ENCODE results near the gene SENP8. TPM values are rescaled to one million over a fixed set of nuclear protein-coding genes. Genes with fewer than 3 reads are reported as not detected.
"Not testable (repeated sequence)": the region's sequence is repeated elsewhere in the genome, so short reads cannot be mapped to it uniquely, and the experiment has no call there.

SENP8 gene
- total RNA-seq, 1 donor from 2014 or later = 3.7 TPM

GRCh38 chr15:72092006-72092405 is 26.2 kb upstream of the SENP8 start:
- Mint-ChIP-seq H3K27me3 (ENCODE audit: low read depth) (no peaks in the 10 kb centered on the region), H3K36me3 (peaks cover 17% of the 10 kb centered on the region), H3K4me3 (no peak overlapping the region), H3K9me3 (peaks cover 9% of the 10 kb centered on the region), H3K27ac (peak overlapping the region; percentile 66), H3K4me1 (peaks cover 10% of the 10 kb centered on the region)
- TF ChIP-seq CTCF (IDR thresholded peaks at IDR 0.05; ENCODE audit: unreplicated experiment) = no peak
- no peak for DNase-seq (ENCODE audit: low spot score in 2 of 2, unreplicated experiment in 2 of 2)

GRCh38 chr15:72092691-72093090 is 25.5 kb upstream of the SENP8 start:
- H3K9me3 Mint-ChIP-seq = peaks cover 14% of the 10 kb centered on the region
- no peak overlapping the region for H3K4me3 Mint-ChIP-seq
- DNase-seq (ENCODE audit: low spot score in 2 of 2, unreplicated experiment in 2 of 2) = no peak
- peaks cover 10% of the 10 kb centered on the region for H3K4me1 Mint-ChIP-seq
- no peak for TF ChIP-seq CTCF (IDR thresholded peaks at IDR 0.05; ENCODE audit: unreplicated experiment)
- H3K27me3 Mint-ChIP-seq (ENCODE audit: low read depth) = no peaks in the 10 kb centered on the region
- peak overlapping the region; percentile 60 for H3K27ac Mint-ChIP-seq
- H3K36me3 Mint-ChIP-seq = peaks cover 16% of the 10 kb centered on the region

- no peaks in the 10 kb centered on the region for H3K27me3 Mint-ChIP-seq (ENCODE audit: low read depth)
- peaks cover 7% of the 10 kb centered on the region for H3K4me1 Mint-ChIP-seq
- no peak overlapping the region for H3K27ac Mint-ChIP-seq
- DNase-seq (ENCODE audit: low spot score in 2 of 2, unreplicated experiment in 2 of 2) = no peak
- H3K4me3 Mint-ChIP-seq = no peak overlapping the region
- H3K9me3 Mint-ChIP-seq = peaks cover 14% of the 10 kb centered on the region
- H3K36me3 Mint-ChIP-seq = peaks cover 14% of the 10 kb centered on the region
- TF ChIP-seq CTCF (IDR thresholded peaks at IDR 0.05; ENCODE audit: unreplicated experiment) = no peak
Observed at GRCh38 chr15:72096796-72097195, 21.4 kb upstream of the SENP8 start.

GRCh38 chr15:72098040-72098439 is 20.2 kb upstream of the SENP8 start:
- DNase-seq (ENCODE audit: low spot score in 2 of 2, unreplicated experiment in 2 of 2) = no peak
- peaks cover 14% of the 10 kb centered on the region for H3K9me3 Mint-ChIP-seq
- peaks cover 14% of the 10 kb centered on the region for H3K36me3 Mint-ChIP-seq
- TF ChIP-seq CTCF (IDR thresholded peaks at IDR 0.05; ENCODE audit: unreplicated experiment) = no peak
- no peak overlapping the region for H3K4me3 Mint-ChIP-seq
- no peak overlapping the region for H3K27ac Mint-ChIP-seq
- H3K4me1 Mint-ChIP-seq = peaks cover 3% of the 10 kb centered on the region
- H3K27me3 Mint-ChIP-seq (ENCODE audit: low read depth) = no peaks in the 10 kb centered on the region

GRCh38 chr15:72099155-72099554 is 19.0 kb upstream of the SENP8 start:
- no peak for TF ChIP-seq CTCF (IDR thresholded peaks at IDR 0.05; ENCODE audit: unreplicated experiment)
- Mint-ChIP-seq H3K4me3 (no peak overlapping the region), H3K9me3 (peaks cover 14% of the 10 kb centered on the region), H3K27me3 (ENCODE audit: low read depth) (no peaks in the 10 kb centered on the region), H3K27ac (no peak overlapping the region), H3K4me1 (peaks cover 10% of the 10 kb centered on the region), H3K36me3 (peaks cover 14% of the 10 kb centered on the region)
- DNase-seq (ENCODE audit: low spot score in 2 of 2, unreplicated experiment in 2 of 2) = no peak

GRCh38 chr15:72100551-72100950 is 17.7 kb upstream of the SENP8 start:
- not testable (repeated sequence) for H3K27ac Mint-ChIP-seq

More at GRCh38 chr15:72100551-72100950, 17.7 kb upstream of the SENP8 start:
- Mint-ChIP-seq H3K9me3 (peaks cover 14% of the 10 kb centered on the region), H3K36me3 (peaks cover 14% of the 10 kb centered on the region)
- not testable (repeated sequence) for H3K4me3 Mint-ChIP-seq; H3K27me3 Mint-ChIP-seq (ENCODE audit: low read depth); H3K4me1 Mint-ChIP-seq; DNase-seq (ENCODE audit: low spot score in 2 of 2, unreplicated experiment in 2 of 2)
